ENCODE results near the gene STEAP4. TPM values are rescaled to one million over a fixed set of nuclear protein-coding genes. Genes with fewer than 3 reads are reported as not detected.

STEAP4 gene
- total RNA-seq, 1 donor from 2014 or later = not detected

DNA sequence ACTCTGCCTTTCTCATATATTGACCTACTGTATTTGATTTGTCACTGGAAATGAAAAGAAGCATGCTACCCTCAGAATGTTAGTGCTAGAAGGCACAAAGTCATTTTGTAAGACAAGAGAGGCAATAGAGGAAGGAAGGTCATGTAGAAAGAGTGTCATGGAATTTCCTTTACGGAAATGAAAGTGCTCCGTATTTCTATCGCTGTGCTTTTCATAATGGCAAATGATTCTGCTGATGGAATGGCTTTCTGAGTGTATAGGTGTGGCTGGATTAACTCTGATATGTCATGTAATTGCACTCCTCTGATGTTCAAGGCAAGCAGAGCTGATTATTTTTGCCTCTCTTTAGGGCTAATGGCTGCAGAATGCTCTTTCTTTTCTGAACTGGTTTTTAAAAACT is 15.5 kb upstream of the STEAP4 start:
- Mint-ChIP-seq H3K4me3 (ENCODE audit: low read depth) (no peak overlapping the region), H3K9me3 (ENCODE audit: low read depth) (no peaks in the 10 kb centered on the region), H3K27ac (no peak overlapping the region), H3K27me3 (no peaks in the 10 kb centered on the region), H3K4me1 (ENCODE audit: low read depth) (peaks cover 5% of the 10 kb centered on the region), H3K36me3 (ENCODE audit: insufficient read depth) (no peaks in the 10 kb centered on the region)
- no peak for DNase-seq (ENCODE audit: low spot score, unreplicated experiment)
- TF ChIP-seq, protein P1, sequence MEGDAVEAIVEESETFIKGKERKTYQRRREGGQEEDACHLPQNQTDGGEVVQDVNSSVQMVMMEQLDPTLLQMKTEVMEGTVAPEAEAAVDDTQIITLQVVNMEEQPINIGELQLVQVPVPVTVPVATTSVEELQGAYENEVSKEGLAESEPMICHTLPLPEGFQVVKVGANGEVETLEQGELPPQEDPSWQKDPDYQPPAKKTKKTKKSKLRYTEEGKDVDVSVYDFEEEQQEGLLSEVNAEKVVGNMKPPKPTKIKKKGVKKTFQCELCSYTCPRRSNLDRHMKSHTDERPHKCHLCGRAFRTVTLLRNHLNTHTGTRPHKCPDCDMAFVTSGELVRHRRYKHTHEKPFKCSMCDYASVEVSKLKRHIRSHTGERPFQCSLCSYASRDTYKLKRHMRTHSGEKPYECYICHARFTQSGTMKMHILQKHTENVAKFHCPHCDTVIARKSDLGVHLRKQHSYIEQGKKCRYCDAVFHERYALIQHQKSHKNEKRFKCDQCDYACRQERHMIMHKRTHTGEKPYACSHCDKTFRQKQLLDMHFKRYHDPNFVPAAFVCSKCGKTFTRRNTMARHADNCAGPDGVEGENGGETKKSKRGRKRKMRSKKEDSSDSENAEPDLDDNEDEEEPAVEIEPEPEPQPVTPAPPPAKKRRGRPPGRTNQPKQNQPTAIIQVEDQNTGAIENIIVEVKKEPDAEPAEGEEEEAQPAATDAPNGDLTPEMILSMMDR (IDR thresholded peaks at IDR 0.05; ENCODE audit: unreplicated experiment) = no peak

DNA sequence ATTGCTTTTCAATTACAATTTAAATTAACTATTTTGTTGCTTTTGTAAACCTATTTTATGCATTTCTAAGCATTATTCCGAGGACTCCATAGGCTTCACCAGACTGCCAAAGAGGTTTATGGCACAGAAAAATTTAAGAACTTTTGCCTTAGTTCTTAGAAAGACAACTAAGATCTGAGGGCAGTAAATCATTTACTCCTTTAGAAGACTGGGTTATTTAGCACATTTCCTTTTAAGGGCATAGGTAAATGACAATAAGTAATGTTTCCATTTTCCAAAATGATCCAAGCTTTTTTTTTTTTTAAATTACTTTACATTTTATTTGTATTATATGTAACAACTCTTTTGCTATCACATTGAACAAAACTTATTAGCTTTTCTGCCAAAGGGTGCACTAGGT is 15.0 kb upstream of the STEAP4 start:
- Mint-ChIP-seq H3K36me3 (ENCODE audit: insufficient read depth) (no peaks in the 10 kb centered on the region), H3K4me1 (ENCODE audit: low read depth) (peaks cover 5% of the 10 kb centered on the region), H3K27ac (no peak overlapping the region), H3K9me3 (ENCODE audit: low read depth) (no peaks in the 10 kb centered on the region), H3K27me3 (no peaks in the 10 kb centered on the region), H3K4me3 (ENCODE audit: low read depth) (no peak overlapping the region)
- no peak for DNase-seq (ENCODE audit: low spot score, unreplicated experiment)
- TF ChIP-seq, protein P1 (IDR thresholded peaks at IDR 0.05; ENCODE audit: unreplicated experiment) = no peak

- H3K27ac Mint-ChIP-seq = no peak overlapping the region
- H3K27me3 Mint-ChIP-seq = no peaks in the 10 kb centered on the region
- no peak overlapping the region for H3K4me3 Mint-ChIP-seq (ENCODE audit: low read depth)
- H3K9me3 Mint-ChIP-seq (ENCODE audit: low read depth) = no peaks in the 10 kb centered on the region
- TF ChIP-seq, protein P1 (IDR thresholded peaks at IDR 0.05; ENCODE audit: unreplicated experiment) = no peak
- no peaks in the 10 kb centered on the region for H3K36me3 Mint-ChIP-seq (ENCODE audit: insufficient read depth)
- no peak for DNase-seq (ENCODE audit: low spot score, unreplicated experiment)
- peaks cover 5% of the 10 kb centered on the region for H3K4me1 Mint-ChIP-seq (ENCODE audit: low read depth)
Measured at GRCh38 chr7:88318196-88318595, 11.5 kb upstream of the STEAP4 start.

DNA sequence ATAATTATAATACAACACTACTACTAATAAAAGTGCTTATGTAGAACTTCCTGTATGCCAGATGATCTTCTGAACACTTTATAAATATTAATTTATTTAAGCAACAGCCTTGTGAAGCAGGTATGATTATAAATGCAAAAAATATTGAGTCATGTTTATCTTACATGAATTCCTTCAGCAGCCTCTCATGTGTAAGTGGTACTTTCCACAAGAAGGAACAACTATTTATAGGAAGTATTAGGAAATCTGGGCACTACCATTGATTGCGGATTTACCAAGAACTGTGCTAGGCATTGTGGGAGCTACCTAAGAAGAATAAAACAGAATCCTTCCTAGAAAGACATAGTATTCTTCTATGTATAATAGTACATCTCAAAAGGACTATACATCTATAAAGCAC is 10.7 kb upstream of the STEAP4 start:
- TF ChIP-seq, protein P1 (IDR thresholded peaks at IDR 0.05; ENCODE audit: unreplicated experiment) = no peak
- H3K36me3 Mint-ChIP-seq (ENCODE audit: insufficient read depth) = no peaks in the 10 kb centered on the region
- H3K4me3 Mint-ChIP-seq (ENCODE audit: low read depth) = no peak overlapping the region
- DNase-seq (ENCODE audit: low spot score, unreplicated experiment) = no peak
- H3K9me3 Mint-ChIP-seq (ENCODE audit: low read depth) = no peaks in the 10 kb centered on the region
- H3K27me3 Mint-ChIP-seq = no peaks in the 10 kb centered on the region
- no peak overlapping the region for H3K27ac Mint-ChIP-seq
- H3K4me1 Mint-ChIP-seq (ENCODE audit: low read depth) = peaks cover 4% of the 10 kb centered on the region

DNA sequence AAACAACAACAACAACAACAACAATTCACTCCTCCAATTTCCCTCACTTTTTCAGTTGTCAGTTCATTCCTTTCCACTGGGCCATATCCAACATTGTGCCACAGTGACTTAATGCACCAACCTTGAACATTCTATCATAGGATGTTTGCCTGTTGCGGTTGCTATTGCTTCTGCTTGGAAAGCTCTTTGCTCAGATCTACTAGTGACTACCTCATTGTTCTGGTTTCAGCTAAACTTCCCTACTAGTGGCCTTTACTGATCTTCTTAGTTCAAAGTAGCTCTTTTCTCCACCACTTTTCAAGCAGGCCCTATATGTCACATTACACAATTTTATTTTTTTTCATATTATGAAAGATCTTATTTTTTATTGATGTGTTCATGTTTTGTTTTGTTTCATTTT is 9.8 kb upstream of the STEAP4 start:
- Mint-ChIP-seq H3K9me3 (ENCODE audit: low read depth) (no peaks in the 10 kb centered on the region), H3K36me3 (ENCODE audit: insufficient read depth) (no peaks in the 10 kb centered on the region), H3K27me3 (no peaks in the 10 kb centered on the region), H3K4me1 (ENCODE audit: low read depth) (no peaks in the 10 kb centered on the region), H3K27ac (no peak overlapping the region), H3K4me3 (ENCODE audit: low read depth) (no peak overlapping the region)
- TF ChIP-seq, protein P1 (IDR thresholded peaks at IDR 0.05; ENCODE audit: unreplicated experiment) = no peak
- no peak for DNase-seq (ENCODE audit: low spot score, unreplicated experiment)

Data from progenitor cell of endocrine pancreas (in vitro differentiated cells).